Activated naive CD4-positive, alpha-beta T cell treated with anti-CD3 and anti-CD28 coated beads, Interleukin-2, amount 10 ng/mL, durations not matched to agents 7 days and 5 days (primary cell): ENCODE data around the gene SLC18B1.

Source experiments
- CTCF ChIA-PET: fragments of 350-600 bp; sonication (Branson Sonifier 250); formaldehyde crosslinking; loops from one replicate; lab custom pipeline; 2021; ENCODE audit warnings: antibody characterized with exemption; lab: Charles Lee
- DNase-seq: peaks from one replicate; pipeline ENCODE4 v3.0.0-alpha.2; 2020
- H3K27ac Mint-ChIP-seq: one replicate; pipeline ENCODE4 v1.8.0; 2021; ENCODE audit warnings: mild to moderate bottlenecking, moderate library complexity, mixed read lengths
- H3K27me3 Mint-ChIP-seq: one replicate; pipeline ENCODE4 v1.8.0; 2021; ENCODE audit warnings: mild to moderate bottlenecking, mixed read lengths
- H3K36me3 Mint-ChIP-seq: one replicate; pipeline ENCODE4 v1.8.0; 2021; ENCODE audit warnings: mixed read lengths
- H3K4me1 Mint-ChIP-seq: one replicate; pipeline ENCODE4 v1.8.0; 2021; ENCODE audit warnings: mixed read lengths
- H3K4me3 Mint-ChIP-seq: one replicate; pipeline ENCODE4 v1.8.0; 2021; ENCODE audit warnings: mild to moderate bottlenecking, moderate library complexity, mixed read lengths
- H3K9me3 Mint-ChIP-seq: one replicate; pipeline ENCODE4 v1.8.0; 2021; ENCODE audit warnings: mixed read lengths

Gene SLC18B1

DNA sequence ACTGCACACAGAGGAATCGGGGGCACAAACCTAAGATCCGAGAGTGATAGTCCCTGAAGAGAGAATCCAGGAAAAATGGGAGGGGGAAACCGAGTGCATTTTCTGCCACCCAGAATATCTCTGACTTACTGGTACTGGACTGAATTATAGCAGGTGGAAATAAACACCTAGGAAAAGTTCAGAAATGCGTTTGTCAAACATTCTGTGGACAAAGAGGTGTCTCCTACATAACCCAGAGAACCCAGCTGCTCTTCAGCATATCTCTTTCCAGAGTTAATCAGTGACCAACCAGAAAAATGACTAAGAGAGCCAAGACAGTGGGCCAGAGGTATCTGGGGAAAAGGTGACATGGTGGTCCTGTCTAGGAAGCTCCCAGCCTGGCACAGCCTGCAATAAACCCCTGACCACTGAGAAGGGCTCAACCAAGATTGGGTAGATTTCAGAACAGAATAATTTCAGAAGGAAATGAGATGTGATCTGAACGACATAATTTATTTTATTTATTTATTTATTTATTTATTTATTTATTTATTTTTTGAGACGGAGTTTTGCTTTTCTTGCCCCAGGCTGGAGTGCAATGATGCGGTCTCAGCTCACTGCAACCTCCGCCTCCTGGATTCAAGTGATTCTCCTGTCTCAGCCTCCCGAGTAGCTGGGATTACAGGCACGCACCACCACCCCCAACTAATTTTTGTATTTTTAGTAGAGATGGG, 78.5 kb downstream of the SLC18B1 start:
- H3K4me1 Mint-ChIP-seq = no peaks in the 10 kb centered on the region
- H3K4me3 Mint-ChIP-seq = no peak overlapping the region
- H3K36me3 Mint-ChIP-seq = no peaks in the 10 kb centered on the region
- no peak for DNase-seq
- CTCF ChIA-PET = no interaction called here
- H3K27me3 Mint-ChIP-seq = peaks cover 10% of the 10 kb centered on the region
- H3K9me3 Mint-ChIP-seq = no peaks in the 10 kb centered on the region
- H3K27ac Mint-ChIP-seq = no peak overlapping the region
